B cell (primary cell): ENCODE data around the gene CACNA1H. TPM values are rescaled to one million over a fixed set of nuclear protein-coding genes. Genes with fewer than 3 reads are reported as not detected.

Experiments
- ATAC-seq: fragments of 200-7000 bp; cut with Tn5 transposase; one replicate; pipeline ENCODE4 v1.10.0; 2021; ENCODE audit warnings: low read depth, mild to moderate bottlenecking, moderate number of reproducible peaks, moderate library complexity
- CTCF ChIA-PET: fragments of 350-600 bp; sonication (Branson Sonifier 250); formaldehyde crosslinking; loops from one replicate; lab custom pipeline; 2021; ENCODE audit warnings: antibody characterized with exemption, inconsistent platforms; lab: Charles Lee
- POLR2A ChIA-PET: fragments of 350-600 bp; sonication (Branson Sonifier 250); formaldehyde crosslinking; loops from one replicate; lab custom pipeline; 2021; ENCODE audit warnings: antibody characterized with exemption; lab: Charles Lee
- DNase-seq: peaks from one replicate; pipeline ENCODE4 v3.0.0; 2013
- H2AFZ ChIP-seq: 2 replicates; pipeline ENCODE4 v1.6.1; 2012; ENCODE audit warnings: mild to moderate bottlenecking, low read depth, low read length; ENCODE audit not compliant: insufficient read depth, poor library complexity, severe bottlenecking
- H3K27ac ChIP-seq, 2 donors: 1 replicate in 1 of 2; 2 replicates in 1 of 2; pipeline ENCODE4 v1.5.1; 2012 to 2013; ENCODE audit warnings: low read length in 2 of 2, mild to moderate bottlenecking in 2 of 2, moderate library complexity in 1 of 2
- H3K27me3 ChIP-seq, 4 experiments: fragments of 200-600 bp in 1 of 4; sonication (generic) in 1 of 4; replicated peaks in 1 of 4; 1 replicate in 2 of 4; 2 replicates in 2 of 4; pipeline versions ENCODE4 v1.6.1 to v1.7.0; 2013 to 2016; ENCODE audit warnings: low read length in 3 of 4, mild to moderate bottlenecking in 2 of 4, mixed read lengths in 1 of 4, moderate library complexity in 1 of 4; ENCODE audit not compliant: insufficient read depth in 4 of 4, control insufficient read depth in 3 of 4; ENCODE audit errors: control extremely low read depth in 1 of 4
- H3K36me3 ChIP-seq, 2 experiments: replicated peaks in 1 of 2; 1 replicate in 1 of 2; 2 replicates in 1 of 2; pipeline versions ENCODE4 v1.6.1 to v1.7.1; 2013; ENCODE audit warnings: low read length in 1 of 2; ENCODE audit not compliant: insufficient read depth in 2 of 2, control insufficient read depth in 1 of 2; ENCODE audit errors: control extremely low read depth in 1 of 2, extremely low read depth in 1 of 2
- H3K4me1 ChIP-seq, 2 donors: fragments of 200-600 bp in 1 of 2; sonication (generic) in 1 of 2; 1 replicate in 1 of 2; 2 replicates in 1 of 2; pipeline versions ENCODE4 v1.5.1 to v1.6.1; 2013 to 2017; ENCODE audit warnings: low read length in 2 of 2; ENCODE audit not compliant: control insufficient read depth in 2 of 2, insufficient read depth in 2 of 2
- H3K4me2 ChIP-seq: replicated peaks from 2 replicates; pipeline ENCODE3; 2012; ENCODE audit warnings: mild to moderate bottlenecking, low read depth, low read length; ENCODE audit not compliant: poor library complexity, severe bottlenecking
- H3K4me3 ChIP-seq, 5 experiments: fragments of 200-600 bp in 1 of 5; sonication (generic) in 1 of 5; 1 replicate in 3 of 5; 2 replicates in 2 of 5; pipeline versions ENCODE4 v1.5.1 to v1.7.0; 2011 to 2016; ENCODE audit warnings: low read length in 4 of 5, mild to moderate bottlenecking in 4 of 5, low read depth in 2 of 5, control low read depth in 1 of 5, moderate library complexity in 1 of 5; ENCODE audit not compliant: insufficient read depth in 1 of 5; ENCODE audit errors: control extremely low read depth in 1 of 5, extremely low read depth in 1 of 5
- H3K79me2 ChIP-seq: fragments of 200-600 bp; sonication (generic); one replicate; pipeline ENCODE4 v1.6.0; 2016; ENCODE audit warnings: low read length; ENCODE audit not compliant: control insufficient read depth, insufficient read depth
- H3K9ac ChIP-seq: fragments of 200-600 bp; sonication (generic); 2 replicates; pipeline ENCODE4 v1.6.1; 2017; ENCODE audit warnings: mild to moderate bottlenecking, low read length, moderate library complexity
- H3K9me3 ChIP-seq, 3 donors: one replicate each; pipeline versions ENCODE4 v1.6.1 to v1.7.1; 2013; ENCODE audit warnings: low read length in 2 of 3; ENCODE audit not compliant: control insufficient read depth in 2 of 3, insufficient read depth in 1 of 3; ENCODE audit errors: control extremely low read depth in 1 of 3
- H4K20me1 ChIP-seq: 2 replicates; pipeline ENCODE4 v1.6.0; 2012; ENCODE audit warnings: mild to moderate bottlenecking, low read length; ENCODE audit not compliant: insufficient read depth, control insufficient read depth, poor library complexity, severe bottlenecking
- H3K27ac Mint-ChIP-seq: one replicate; pipeline ENCODE4 v1.8.0; 2021; ENCODE audit warnings: mixed read lengths
- H3K27me3 Mint-ChIP-seq: one replicate; pipeline ENCODE4 v1.8.0; 2021; ENCODE audit warnings: mixed read lengths
- H3K4me1 Mint-ChIP-seq: one replicate; pipeline ENCODE4 v1.8.0; 2021; ENCODE audit warnings: mixed read lengths
- H3K4me3 Mint-ChIP-seq: one replicate; pipeline ENCODE4 v1.8.0; 2021; ENCODE audit warnings: mixed read lengths
- H3K9me3 Mint-ChIP-seq: one replicate; pipeline ENCODE4 v1.8.0; 2022; ENCODE audit warnings: mixed read lengths; ENCODE audit not compliant: insufficient read depth
- EZH2 ChIP-seq: IDR thresholded peaks from 2 replicates; pipeline ENCODE4 v1.6.1; 2012; ENCODE audit warnings: borderline replicate concordance, low read depth, mild to moderate bottlenecking, moderate library complexity, low read length; ENCODE audit not compliant: insufficient read depth, poor library complexity, severe bottlenecking
- WGBS: methylation state at CpG from one replicate; pipeline ENCODE4 v1.1.5; 2013; ENCODE audit warnings: missing lambda C conversion rate; ENCODE audit not compliant: insufficient coverage; 5-methylcytosine and 5-hydroxymethylcytosine counted together
- intact Hi-C: fragments of 100-400 bp; cut with micrococcal nuclease; formaldehyde crosslinking; loops from one replicate; pipeline ENCODE4 v1.10.0; 2022
- polyA plus RNA-seq: library from polyadenylated mRNA; depleted of rRNA; stranded (reverse); fragments of >200 nt; gene quantifications from 2 replicates; pipeline ENCODE4 v1.2.3, GENCODE V29; 2012
- total RNA-seq, 2 donors: library from RNA; stranded (reverse); fragments of 120-200 nt in 1 of 2; gene quantifications; 1 replicate in 1 of 2; 2 replicates in 1 of 2; pipeline versions ENCODE4 v1.2.3 to v1.2.4, GENCODE V29; 2013 to 2022
- TF ChIP-seq, protein P1 (sequence below): fragments of 200-600 bp; IDR thresholded peaks from one replicate; pipeline ENCODE4 v1.8.0; 2022; ENCODE audit warnings: antibody characterized with exemption, mild to moderate bottlenecking

CACNA1H gene
- total and polyA plus RNA-seq, 2 donors (not counting 1 experiment from before 2014, with no cell fraction given): 0.05 to 0.10 TPM

DNA sequence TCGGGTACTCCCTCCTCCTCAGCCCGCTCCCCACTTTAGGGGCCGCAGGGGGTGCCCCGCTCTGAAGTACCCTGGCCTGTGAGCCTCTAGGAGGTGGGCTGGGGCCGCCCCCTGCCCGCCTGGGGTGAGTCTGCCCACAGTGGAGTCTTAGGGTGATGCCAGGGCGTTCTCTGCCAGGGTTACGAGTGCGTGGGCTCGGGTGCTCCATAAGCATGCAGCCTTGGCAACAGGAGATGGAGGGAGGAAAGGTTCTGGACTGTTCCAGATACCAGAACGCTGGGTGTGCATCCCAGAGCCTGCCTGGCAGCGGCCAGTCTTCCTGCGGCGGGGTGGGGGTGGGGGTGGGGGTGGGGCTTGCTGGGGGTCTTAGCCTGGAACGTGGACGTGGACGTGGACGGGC lies 15.9 kb downstream of the CACNA1H start:
- no peak for TF ChIP-seq EZH2
- TF ChIP-seq, protein P1, sequence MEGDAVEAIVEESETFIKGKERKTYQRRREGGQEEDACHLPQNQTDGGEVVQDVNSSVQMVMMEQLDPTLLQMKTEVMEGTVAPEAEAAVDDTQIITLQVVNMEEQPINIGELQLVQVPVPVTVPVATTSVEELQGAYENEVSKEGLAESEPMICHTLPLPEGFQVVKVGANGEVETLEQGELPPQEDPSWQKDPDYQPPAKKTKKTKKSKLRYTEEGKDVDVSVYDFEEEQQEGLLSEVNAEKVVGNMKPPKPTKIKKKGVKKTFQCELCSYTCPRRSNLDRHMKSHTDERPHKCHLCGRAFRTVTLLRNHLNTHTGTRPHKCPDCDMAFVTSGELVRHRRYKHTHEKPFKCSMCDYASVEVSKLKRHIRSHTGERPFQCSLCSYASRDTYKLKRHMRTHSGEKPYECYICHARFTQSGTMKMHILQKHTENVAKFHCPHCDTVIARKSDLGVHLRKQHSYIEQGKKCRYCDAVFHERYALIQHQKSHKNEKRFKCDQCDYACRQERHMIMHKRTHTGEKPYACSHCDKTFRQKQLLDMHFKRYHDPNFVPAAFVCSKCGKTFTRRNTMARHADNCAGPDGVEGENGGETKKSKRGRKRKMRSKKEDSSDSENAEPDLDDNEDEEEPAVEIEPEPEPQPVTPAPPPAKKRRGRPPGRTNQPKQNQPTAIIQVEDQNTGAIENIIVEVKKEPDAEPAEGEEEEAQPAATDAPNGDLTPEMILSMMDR: no peak
- Histone ChIP-seq H3K9ac (no peak overlapping the region), H3K4me2 (no peak overlapping the region), H3K27me3 (no peaks in the 10 kb centered on the region), H3K4me3 (no peak overlapping the region), H3K4me1 (no peaks in the 10 kb centered on the region), H3K9me3 (no peaks in the 10 kb centered on the region), H3K27ac (no peak overlapping the region), H3K36me3 (no peaks in the 10 kb centered on the region), H3K79me2 (no peaks in the 10 kb centered on the region), H4K20me1 (no peaks in the 10 kb centered on the region), H2AFZ (no peak overlapping the region)
- no peaks in the 10 kb centered on the region for H3K9me3 Mint-ChIP-seq
- intact Hi-C loops: no loop called here
- no peaks in the 10 kb centered on the region for H3K4me1 Mint-ChIP-seq
- no peak overlapping the region for H3K4me3 Mint-ChIP-seq
- POLR2A ChIA-PET: no interaction called here
- no peak overlapping the region for H3K27ac Mint-ChIP-seq
- ATAC-seq (no peak), DNase-seq (no peak)
- CTCF ChIA-PET: no interaction called here
- H3K27me3 Mint-ChIP-seq: peaks cover 3% of the 10 kb centered on the region
- WGBS: 77% methylated on average over 14 of the region's 18 CpGs

DNA sequence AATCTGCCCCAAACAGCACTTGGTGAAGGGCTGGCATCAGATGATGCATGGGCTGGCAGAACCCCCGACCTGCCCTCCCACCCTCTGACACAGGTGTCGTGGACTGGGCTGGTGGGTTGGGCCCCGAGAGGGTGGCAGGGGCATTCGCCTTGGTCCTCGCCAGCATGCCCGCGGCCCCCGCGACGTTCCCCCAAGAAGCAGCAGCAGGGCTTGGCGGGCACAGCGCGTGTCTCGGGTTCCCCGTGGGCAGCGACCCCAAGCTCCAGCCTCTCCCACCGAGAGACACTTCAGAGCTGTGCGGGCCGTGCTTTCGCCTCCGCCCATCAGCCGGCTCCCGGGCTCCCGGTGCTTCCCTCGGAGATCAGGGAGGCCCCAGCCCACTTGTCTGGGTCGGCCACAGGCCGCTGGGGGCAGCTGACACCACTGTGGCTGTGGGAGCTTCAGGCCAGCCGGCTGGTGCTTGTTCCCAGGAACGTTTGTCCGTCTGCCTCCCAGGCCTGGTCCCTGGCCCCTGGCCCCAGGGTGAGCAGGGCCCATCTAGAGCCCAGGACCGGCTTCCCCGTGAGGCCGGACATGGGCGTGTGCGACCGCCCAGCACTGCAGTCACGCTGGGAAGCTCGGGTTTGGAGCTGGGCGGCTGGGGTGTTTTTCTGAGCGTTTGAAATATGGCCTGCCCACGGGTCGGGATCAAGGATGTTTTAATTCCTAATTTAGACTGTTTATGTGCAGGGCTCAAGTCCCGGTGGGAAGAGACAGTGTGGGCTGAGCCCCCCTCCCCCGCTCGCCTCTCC lies 16.6 kb downstream of the CACNA1H start:
- no peaks in the 10 kb centered on the region for H3K79me2 ChIP-seq
- POLR2A ChIA-PET: no interaction called here
- intact Hi-C loops: no loop called here
- CTCF ChIA-PET: no interaction called here
- Mint-ChIP-seq H3K4me3 (no peak overlapping the region), H3K9me3 (no peaks in the 10 kb centered on the region), H3K4me1 (no peaks in the 10 kb centered on the region), H3K27ac (no peak overlapping the region), H3K27me3 (peaks cover 3% of the 10 kb centered on the region)
- DNase-seq (no peak), ATAC-seq (no peak)
- no peaks in the 10 kb centered on the region for H4K20me1 ChIP-seq
- H3K27ac ChIP-seq: no peak overlapping the region
- 75% methylated on average over 45 of the region's 45 CpGs for WGBS
- no peak overlapping the region for H3K4me2 ChIP-seq
- H3K9me3 ChIP-seq: no peaks in the 10 kb centered on the region
- H3K9ac ChIP-seq: no peak overlapping the region
- H3K4me1 ChIP-seq: no peaks in the 10 kb centered on the region
- H3K27me3 ChIP-seq: no peaks in the 10 kb centered on the region
- no peak overlapping the region for H2AFZ ChIP-seq
- H3K4me3 ChIP-seq: no peak overlapping the region
- no peaks in the 10 kb centered on the region for H3K36me3 ChIP-seq
- TF ChIP-seq, protein P1: no peak
- no peak for TF ChIP-seq EZH2
